Uterus (tissue), 4 donors: ENCODE results near the gene PRSS53. TPM values are rescaled to one million over a fixed set of nuclear protein-coding genes. Genes with fewer than 3 reads are reported as not detected.
A peak's percentile ranks its signal among the peaks of the same experiment; 100 is the strongest.
"Not testable (repeated sequence)": the region's sequence is repeated elsewhere in the genome, so short reads cannot be mapped to it uniquely, and the experiment has no call there.

Experiments
- DNase-seq, 2 donors: peaks; one replicate each; pipeline ENCODE4 v3.0.0-alpha.2; 2019 to 2020
- H3K27ac ChIP-seq, 2 donors: fragments of 200-600 bp; sonication (generic); 1 replicate in 1 of 2; 2 replicates in 1 of 2; pipeline ENCODE4 v1.5.1; 2016 to 2018
- H3K27me3 ChIP-seq, 2 donors: fragments of 200-600 bp; sonication (generic); one replicate each; pipeline ENCODE4 v1.5.1; 2018 to 2019; ENCODE audit warnings: control low read depth in 1 of 2
- H3K36me3 ChIP-seq, 2 donors: fragments of 200-600 bp; sonication (generic); one replicate each; pipeline ENCODE4 v1.5.1; 2019; ENCODE audit warnings: control low read depth in 1 of 2
- H3K4me1 ChIP-seq, 2 donors: fragments of 200-600 bp; sonication (generic); one replicate each; pipeline ENCODE4 v1.5.1; 2018 to 2019; ENCODE audit warnings: control low read depth in 1 of 2
- H3K4me3 ChIP-seq, 2 donors: fragments of 200-600 bp; sonication (generic); 1 replicate in 1 of 2; 2 replicates in 1 of 2; pipeline ENCODE4 v1.5.1; 2018 to 2019; ENCODE audit warnings: mild to moderate bottlenecking in 1 of 2
- H3K9me3 ChIP-seq, 2 donors: fragments of 200-600 bp; sonication (generic); one replicate each; pipeline ENCODE4 v1.5.1; 2019; ENCODE audit warnings: control low read depth in 1 of 2
- CTCF ChIP-seq, 4 experiments: fragments of 200-600 bp in 2 of 4; fragments of 450-650 bp in 2 of 4; sonication (generic) in 2 of 4; IDR thresholded peaks; one replicate each; pipeline ENCODE4 v1.5.1; 2016 to 2019; ENCODE audit warnings: antibody characterized with exemption in 4 of 4, mild to moderate bottlenecking in 2 of 4, moderate library complexity in 1 of 4
- POLR2A ChIP-seq, 2 donors: fragments of 450-650 bp; IDR thresholded peaks; one replicate each; pipeline ENCODE4 v1.6.1; 2016; ENCODE audit warnings: antibody characterized with exemption in 2 of 2, mild to moderate bottlenecking in 1 of 2, moderate library complexity in 1 of 2
- intact Hi-C: fragments of 100-400 bp; cut with DNase I; formaldehyde crosslinking; loops from one replicate; pipeline ENCODE4 v1.15.1; 2023; ENCODE audit warnings: low total_unique reads
- total RNA-seq, 4 donors: library from RNA; depleted of rRNA in 3 of 4; stranded (reverse); fragments of >200 nt in 3 of 4; gene quantifications; one replicate each; pipeline versions ENCODE4 v1.1.0 to v1.2.4, GENCODE V29; 2014 to 2023
- donor health status: DM: yes; HTN: yes; CAD: no.

The PRSS53 gene
- total RNA-seq, 4 donors from 2014 or later, result under 0.01 to 5.5 (median 2.4) TPM; not detected in 1

DNA sequence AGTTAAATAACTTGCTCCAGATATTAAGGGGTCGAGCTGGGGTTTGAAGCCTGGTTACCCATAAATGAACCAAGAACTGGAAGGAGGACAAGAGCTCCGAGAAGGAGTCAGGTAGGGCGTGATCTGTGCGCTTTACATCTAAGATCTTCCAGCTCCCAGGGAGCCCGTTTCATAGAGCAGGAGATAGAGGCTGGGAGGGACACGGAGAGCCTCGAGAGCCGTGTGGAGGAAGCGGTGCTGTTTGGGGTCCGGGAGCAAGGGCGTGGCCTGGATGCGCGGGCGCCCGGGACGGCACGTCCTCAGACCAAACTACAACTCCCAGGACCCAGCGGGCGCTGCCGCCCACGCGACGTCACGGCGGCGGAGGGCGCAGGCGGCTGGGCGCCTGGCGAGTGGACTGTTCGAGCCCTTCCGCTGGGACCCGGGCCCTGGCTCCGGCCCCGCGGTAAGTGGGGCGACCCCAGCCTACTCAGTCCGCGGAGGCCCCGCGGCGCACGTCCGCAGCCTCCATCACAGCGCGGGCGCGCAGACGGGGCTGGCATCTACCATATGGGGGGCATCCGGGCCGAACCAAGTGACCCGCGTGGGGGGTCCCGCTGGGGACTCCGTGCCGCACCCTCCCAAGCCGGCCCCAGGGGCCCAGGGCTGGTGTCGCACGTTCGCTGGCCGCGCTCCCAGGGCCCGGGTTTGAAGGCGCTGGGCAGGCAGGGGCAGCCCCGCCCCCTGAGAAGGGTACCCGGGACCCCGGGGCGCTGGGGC is 19.5 kb upstream of the PRSS53 start, which contains the start of gene BCKDK:
BCKDK (plus strand) TSS at position 352 of the 759 bp plus-strand sequence. CDS start 838 bp downstream, outside the sequence.
- H3K4me3 ChIP-seq, result peak within 1 kb of the TSS; percentile 63 to 82
- peak; percentile 63 to 76 for DNase-seq
- TF ChIP-seq POLR2A (IDR thresholded peaks at IDR 0.05) (peak; percentile 20 to 69), CTCF (IDR thresholded peaks at IDR 0.05) (no peak)
- peak within 1 kb of the TSS; percentile 82 to 86 for H3K27ac ChIP-seq
- no peaks in the 10 kb centered on the region for H3K9me3 ChIP-seq
- H3K27me3 ChIP-seq, result no peaks in the 10 kb centered on the region
- H3K4me1 ChIP-seq, result peaks cover 0 to 6% of the 10 kb centered on the region in 2 donors
- intact Hi-C loops, result no loop called here
- no peaks in the 10 kb centered on the region for H3K36me3 ChIP-seq

DNA sequence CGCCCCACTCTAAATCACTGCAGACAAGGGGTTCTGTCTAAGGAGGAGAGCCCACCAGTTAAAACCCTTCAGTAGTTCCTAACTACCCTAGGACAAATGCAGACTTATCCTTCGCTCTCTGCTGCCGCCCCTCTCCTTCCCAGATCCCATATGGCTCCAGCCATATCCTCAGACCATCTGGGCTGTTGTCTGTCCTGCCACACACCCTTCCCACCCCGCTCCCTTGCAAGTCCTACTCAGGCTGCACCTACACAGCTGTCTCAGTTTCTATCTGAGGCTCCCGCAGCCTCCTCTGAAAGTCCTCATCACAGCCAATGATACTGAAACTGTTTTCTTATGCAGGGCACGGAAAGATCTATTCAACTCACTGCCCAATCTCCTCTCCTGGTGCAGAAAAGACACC is 18.7 kb upstream of the PRSS53 start:
- H3K27ac ChIP-seq, result no peak overlapping the region

DNA sequence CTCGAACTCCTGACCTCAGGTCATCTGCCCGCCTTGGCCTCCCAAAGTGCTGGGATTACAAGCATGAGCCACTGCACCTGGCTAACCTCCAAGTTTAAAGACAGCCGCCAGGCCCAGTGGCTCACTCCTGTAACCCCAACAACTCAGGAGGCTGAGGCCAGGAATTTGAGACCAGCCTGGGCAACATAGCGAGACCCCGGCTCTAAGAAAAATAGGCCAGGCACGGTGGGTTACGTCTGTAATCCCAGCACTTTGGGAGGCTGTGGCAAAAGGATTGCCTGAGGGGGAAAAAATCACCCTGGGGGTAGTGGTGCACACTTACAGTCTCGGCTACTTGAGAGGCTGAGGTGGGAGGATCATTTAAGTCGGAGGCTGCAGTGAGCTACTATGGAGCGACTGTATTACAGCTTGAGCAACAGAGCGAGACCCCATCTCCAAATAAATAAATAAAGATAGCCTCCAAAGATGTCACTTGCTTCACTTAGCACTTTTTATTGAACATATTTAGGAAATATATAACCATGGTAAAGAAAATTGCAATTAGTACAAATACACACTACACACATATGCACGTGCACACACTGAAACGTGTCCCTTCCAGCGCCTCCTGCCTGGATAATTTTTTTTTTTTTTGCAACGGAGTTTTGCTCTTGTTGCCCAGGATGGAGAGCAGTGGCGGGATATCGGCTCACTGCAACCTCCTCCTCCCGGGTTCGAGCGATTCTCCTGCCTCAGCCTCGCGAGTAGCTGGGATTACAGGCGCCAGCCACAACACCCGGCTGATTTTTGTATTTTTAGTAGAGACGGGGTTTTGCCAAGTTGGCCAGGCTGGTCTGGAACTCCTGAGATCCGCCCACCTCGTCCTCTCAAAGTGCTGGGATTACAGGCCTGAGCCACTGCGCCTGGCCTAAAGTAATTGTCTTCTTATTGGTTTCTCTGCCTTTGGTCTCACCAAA is 18.0 kb upstream of the PRSS53 start:
- Histone ChIP-seq H3K9me3 (no peaks in the 10 kb centered on the region), H3K27me3 (no peaks in the 10 kb centered on the region), H3K27ac (no peak overlapping the region), H3K4me1 (peaks cover 0 to 6% of the 10 kb centered on the region in 2 donors), H3K36me3 (no peaks in the 10 kb centered on the region), H3K4me3 (no peak overlapping the region)
- no peak for DNase-seq
- intact Hi-C loops, result no loop called here
- TF ChIP-seq POLR2A (IDR thresholded peaks at IDR 0.05), result no peak
- no peak for TF ChIP-seq CTCF (IDR thresholded peaks at IDR 0.05)

More for the DNA sequence above, 18.7 kb upstream of the PRSS53 start:
- H3K36me3 ChIP-seq, result no peaks in the 10 kb centered on the region
- H3K27me3 ChIP-seq, result no peaks in the 10 kb centered on the region
- no peak overlapping the region for H3K4me3 ChIP-seq
- TF ChIP-seq POLR2A (IDR thresholded peaks at IDR 0.05), result no peak
- no peak for TF ChIP-seq CTCF (IDR thresholded peaks at IDR 0.05)
- H3K4me1 ChIP-seq, result peaks cover 0 to 6% of the 10 kb centered on the region in 2 donors
- no peak for DNase-seq
- intact Hi-C loops, result no loop called here
- no peaks in the 10 kb centered on the region for H3K9me3 ChIP-seq

DNA sequence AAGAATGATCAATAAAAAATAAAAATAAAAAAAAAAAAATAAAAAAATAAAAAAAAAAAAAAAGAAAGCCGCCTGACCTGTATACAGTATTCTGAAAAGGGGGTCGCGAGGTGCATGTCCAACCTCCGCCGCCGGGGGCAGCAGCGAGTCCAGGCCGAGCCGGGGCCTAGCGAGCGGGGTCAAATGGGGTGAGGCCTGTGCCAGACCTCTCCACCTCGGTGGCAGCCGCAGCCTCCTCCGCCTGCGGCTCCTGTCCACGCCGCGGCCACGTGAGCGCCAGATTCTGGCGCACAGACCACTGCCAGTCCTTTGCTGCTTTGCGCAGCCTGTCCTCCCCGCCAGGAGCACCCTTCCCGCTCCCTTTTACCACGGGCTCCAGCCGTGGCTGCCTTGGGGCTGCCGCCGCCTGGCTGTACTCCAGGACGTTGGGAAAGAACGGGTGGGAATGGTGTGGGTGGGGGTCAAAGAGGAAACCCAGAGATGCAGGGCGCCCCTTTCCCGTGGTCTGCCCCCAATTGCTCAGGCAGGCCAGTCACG is 17.0 kb upstream of the PRSS53 start:
- H3K9me3 ChIP-seq, result no peaks in the 10 kb centered on the region
- peaks cover 0 to 6% of the 10 kb centered on the region in 2 donors for H3K4me1 ChIP-seq
- peak; percentile 81 to 82 for DNase-seq
- no peaks in the 10 kb centered on the region for H3K27me3 ChIP-seq
- H3K27ac ChIP-seq, result no peak overlapping the region
- H3K4me3 ChIP-seq, result peak overlapping the region in 1 of 2 donors; percentile 1
- TF ChIP-seq CTCF (IDR thresholded peaks at IDR 0.05) (peak; percentile 74 to 91 (median 78)), POLR2A (IDR thresholded peaks at IDR 0.05) (no peak)
- no peaks in the 10 kb centered on the region for H3K36me3 ChIP-seq
- intact Hi-C loops, result no loop called here

DNA sequence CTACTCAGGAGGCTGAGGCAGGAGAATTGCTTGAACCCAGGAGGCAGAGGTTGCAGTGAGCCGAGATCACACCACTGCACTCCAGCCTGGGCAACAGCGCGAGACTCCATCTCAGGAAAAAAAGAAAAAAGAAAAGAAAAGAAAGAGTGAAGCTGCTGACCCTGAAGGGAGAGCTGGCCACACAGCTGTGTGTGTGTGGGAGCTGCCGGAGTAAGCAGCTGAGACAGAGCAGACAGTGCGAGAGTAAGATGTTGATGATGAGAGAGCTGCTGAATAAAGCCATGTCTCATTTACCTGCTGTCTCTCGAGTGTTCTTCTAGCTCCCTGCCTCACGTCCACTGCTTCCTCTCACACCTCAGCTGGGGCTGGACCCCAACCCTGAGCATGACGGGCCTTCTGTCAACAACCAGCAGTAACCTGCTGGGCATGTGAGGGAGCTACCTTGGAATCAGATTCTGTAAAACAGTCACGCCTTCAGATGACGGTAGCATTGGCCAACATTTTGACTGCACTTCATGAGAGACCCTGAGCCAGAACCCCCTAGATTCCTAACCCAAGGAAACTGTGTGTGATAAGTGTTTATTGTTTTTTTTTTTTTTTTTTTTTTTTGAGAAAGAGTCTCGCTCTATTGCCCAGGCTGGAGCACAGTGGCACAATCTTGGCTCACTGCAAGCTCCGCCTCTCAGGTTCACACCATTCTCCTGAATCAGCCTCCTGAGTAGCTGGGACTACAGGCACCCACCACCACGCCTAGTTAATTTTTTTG is 12.3 kb upstream of the PRSS53 start:
- intact Hi-C loops, H3K27me3 ChIP-seq, H3K27ac ChIP-seq, H3K4me1 ChIP-seq, H3K36me3 ChIP-seq, H3K9me3 ChIP-seq, H3K4me3 ChIP-seq, DNase-seq: not testable (repeated sequence)
